HG03442 (cell line): Measurements from ENCODE around the gene ABLIM2.

Experiments used
- ATAC-seq: cut with Tn5 transposase; IDR thresholded peaks from one replicate; pipeline ENCODE4 v1.9.1; 2021; ENCODE audit warnings: mild to moderate bottlenecking, moderate library complexity; ENCODE audit not compliant: unreplicated experiment

Gene ABLIM2

DNA sequence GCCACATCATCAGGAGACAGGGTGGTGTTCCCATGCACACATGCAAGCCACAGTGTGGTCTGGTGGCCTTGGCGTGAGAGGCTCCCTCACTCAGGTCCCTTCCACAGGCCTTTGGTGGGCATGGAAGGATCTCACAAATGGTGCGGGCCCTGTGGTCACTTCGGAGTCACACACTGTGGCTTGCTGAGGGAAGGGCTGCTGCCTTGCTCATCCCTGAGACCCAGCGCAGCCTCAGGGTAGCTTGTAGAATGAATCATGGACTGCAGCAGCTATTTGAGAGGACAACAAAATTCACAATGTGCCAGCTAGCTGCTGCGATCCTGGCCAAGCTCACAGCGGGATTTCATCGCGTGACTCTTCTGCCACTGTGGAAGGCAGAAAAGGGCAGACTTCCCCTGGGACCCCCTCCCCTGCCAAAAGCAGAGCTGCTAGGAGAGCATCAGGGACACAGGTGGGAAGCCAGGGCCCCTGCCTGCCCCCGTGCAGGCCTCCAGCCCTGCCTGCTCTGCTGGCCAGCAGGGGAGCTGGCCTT, 106.4 kb downstream of the ABLIM2 start:
- no peak for ATAC-seq

- no peak for ATAC-seq
Measured at GRCh38 chr4:8051644-8052043, 107.0 kb downstream of the ABLIM2 start.

GRCh38 chr4:8050555-8051206, 107.9 kb downstream of the ABLIM2 start:
- ATAC-seq = no peak

- no peak for ATAC-seq
Measured at GRCh38 chr4:8050180-8050554, 108.4 kb downstream of the ABLIM2 start.

- no peak for ATAC-seq
Measured at GRCh38 chr4:8048856-8049676, 109.5 kb downstream of the ABLIM2 start.

- no peak for ATAC-seq
Measured at GRCh38 chr4:8047837-8048678, 110.6 kb downstream of the ABLIM2 start.

DNA sequence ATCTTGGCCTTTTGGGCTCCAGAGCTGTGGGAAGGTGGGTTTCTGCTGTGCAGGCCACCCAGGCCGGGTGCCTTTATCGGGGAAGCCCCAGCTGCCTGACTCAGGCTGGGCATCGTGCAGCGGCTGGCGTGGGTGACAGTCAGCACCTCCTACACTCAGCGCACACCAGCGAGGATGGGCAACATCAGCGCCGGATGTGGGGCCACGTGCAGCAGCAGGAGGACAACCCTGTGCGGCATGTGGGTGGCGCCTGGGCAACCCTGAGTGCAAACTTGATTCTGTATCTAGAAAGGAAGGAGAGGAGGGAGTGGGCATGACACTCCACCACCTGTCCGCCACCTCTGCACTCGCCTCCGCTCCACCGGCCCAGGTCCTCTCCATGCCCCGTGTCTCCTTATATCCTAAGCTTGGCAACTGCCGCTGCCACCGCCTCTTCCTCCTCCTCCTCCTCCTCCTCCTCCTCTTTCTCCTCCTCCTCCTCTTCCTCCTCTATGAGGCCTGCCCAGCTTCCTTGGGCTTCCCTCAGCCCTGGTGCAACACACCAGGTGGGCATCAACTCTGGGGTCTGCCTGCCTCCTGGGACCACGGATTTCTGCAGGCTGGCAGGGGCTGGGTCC, 111.6 kb downstream of the ABLIM2 start:
- ATAC-seq = no peak

DNA sequence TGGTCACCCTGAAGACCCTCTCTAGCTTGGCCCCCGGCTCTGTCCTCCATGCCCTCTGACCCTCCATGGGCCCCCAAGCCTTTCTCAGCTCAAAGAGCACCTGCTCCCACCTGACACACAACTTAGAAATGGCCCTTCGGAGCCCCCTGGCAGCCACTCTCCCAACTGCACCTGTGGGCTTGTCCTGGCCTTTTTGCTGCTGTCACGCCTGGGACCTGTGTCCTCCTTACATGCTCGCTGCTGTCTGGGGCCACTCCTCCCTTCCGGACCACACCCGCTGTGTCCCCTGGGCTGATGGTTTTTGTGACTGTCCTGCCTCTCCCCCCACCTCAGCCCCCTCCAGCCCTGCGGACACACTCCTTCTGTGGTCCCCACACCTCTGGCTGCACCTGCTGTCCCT, 112.7 kb downstream of the ABLIM2 start:
- ATAC-seq = no peak

- ATAC-seq = no peak
Measured at GRCh38 chr4:8044699-8045098, 113.9 kb downstream of the ABLIM2 start.

- no peak for ATAC-seq
Measured at GRCh38 chr4:8044244-8044643, 114.4 kb downstream of the ABLIM2 start.

DNA sequence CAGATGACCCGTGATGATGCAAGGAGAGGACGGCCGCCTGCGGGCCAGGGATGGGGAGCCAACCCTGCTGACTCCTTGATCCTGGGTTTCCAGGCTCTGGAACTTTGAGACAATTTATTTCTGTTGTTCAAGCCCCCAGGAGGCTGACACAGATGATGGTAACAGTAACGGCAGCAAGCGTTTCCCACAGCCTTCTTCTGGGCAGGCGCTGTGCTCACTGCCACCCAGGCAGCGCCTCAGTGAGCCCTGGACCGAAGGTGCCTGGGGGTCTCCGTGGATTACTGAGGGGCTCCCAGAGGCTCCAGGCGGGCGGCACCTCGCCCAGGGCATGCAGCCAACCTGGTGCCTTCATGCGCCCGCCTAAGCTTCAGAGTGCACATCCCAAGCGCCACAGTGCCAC, 115.0 kb downstream of the ABLIM2 start:
- no peak for ATAC-seq

- no peak for ATAC-seq
Measured at GRCh38 chr4:8041868-8042267, 116.7 kb downstream of the ABLIM2 start.

DNA sequence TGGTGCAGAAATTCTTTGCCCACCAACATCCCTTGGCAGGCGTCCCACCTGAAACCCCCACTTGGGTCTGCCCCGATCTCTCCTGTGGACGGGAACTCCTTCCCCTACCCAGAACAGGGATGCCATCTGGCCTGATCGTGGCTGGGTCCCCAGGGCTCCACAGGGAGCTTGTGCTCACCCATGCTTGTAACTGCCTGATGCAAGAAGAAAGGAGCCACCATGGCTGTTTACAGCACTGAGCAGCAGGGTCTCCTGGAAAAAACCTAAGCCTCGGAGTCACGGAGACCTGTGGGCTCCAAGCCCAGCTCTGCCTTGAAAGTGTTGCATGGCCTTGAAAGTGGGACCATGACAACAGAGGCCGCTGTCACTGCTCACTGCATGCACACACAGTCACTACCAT, 117.4 kb downstream of the ABLIM2 start:
- ATAC-seq = no peak

- ATAC-seq = no peak
Measured at GRCh38 chr4:8040607-8041006, 118.0 kb downstream of the ABLIM2 start.

DNA sequence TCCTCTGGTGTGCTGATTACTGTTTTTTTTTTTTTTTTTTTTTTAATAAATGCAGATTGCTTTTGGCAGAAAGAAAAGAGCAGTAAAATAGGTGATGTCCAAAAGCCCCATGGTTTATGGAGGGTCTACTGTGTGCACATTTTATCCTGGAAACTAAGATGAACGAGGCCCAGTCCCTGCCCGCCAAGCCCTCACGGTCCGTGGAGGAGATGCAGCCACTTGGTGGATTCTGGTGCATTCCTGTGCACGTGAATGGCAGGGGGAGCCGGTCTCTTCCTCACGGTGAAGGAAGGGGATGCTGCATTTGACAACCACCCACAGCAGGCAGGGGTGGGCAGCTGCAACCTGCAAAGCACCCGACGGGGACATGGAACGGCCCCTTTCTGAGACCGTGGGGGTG, 118.8 kb downstream of the ABLIM2 start:
- no peak for ATAC-seq

DNA sequence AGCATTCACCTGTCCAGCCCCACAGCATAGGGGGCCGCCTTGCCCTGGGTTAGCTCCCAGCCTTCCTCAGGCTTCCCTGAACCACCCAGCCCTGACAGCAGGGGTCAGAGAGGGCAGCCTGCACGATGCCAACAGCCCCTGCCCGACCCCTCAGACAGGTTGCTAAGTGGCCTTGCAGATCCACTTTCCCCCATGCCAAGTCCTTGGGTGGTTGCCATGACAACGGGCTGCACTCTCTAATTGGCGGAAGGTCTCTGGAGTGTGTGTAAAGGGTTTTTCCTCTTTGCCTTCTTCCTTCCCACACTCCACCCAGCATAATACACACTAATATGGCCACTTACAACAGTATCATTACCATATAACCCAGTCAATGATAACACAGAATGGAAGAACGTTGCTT, 119.3 kb downstream of the ABLIM2 start:
- no peak for ATAC-seq

DNA sequence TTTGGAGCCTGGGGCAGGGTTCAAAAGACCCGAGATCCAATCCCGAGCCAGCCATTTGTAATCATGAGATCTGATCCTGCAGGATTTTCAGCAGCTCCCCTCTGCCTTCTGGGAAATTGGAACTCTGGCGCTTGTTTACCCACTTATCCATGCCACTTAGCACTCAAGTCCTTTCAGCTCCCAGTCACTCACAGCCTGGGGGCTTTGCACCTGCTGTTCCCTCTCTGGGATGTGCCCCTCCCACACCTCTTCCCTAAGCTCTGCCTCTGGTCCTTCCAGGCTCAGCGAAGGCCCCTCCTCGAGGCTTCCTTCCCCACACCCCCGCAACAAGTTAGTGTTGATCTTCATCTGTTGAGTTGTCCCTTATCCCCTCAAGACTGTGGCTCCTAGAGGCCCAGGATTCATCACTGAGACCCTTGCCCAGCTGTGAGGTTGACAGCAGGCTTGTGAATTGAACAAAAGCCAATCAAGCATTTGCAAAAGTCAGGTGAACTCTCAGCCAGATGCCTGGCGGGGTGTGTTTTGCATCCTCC, 119.8 kb downstream of the ABLIM2 start:
- ATAC-seq = no peak

- ATAC-seq = no peak
Measured at GRCh38 chr4:8038083-8038482, 120.5 kb downstream of the ABLIM2 start.

- ATAC-seq = no peak
Measured at GRCh38 chr4:8037150-8037769, 121.4 kb downstream of the ABLIM2 start.

GRCh38 chr4:8035371-8035780, 123.2 kb downstream of the ABLIM2 start:
- ATAC-seq = no peak
